C4-2B (cell line): ENCODE data around the gene TRIM69.

Experiments used
- ZFX ChIP-seq: fragments of 450-650 bp; IDR thresholded peaks from 2 replicates; pipeline ENCODE4 v1.6.1; 2017
- TF ChIP-seq, protein P1 (sequence below): fragments of 450-650 bp; conservative IDR thresholded peaks from 2 replicates; pipeline ENCODE4 v1.5.1; 2017; ENCODE audit warnings: mild to moderate bottlenecking

DNA sequence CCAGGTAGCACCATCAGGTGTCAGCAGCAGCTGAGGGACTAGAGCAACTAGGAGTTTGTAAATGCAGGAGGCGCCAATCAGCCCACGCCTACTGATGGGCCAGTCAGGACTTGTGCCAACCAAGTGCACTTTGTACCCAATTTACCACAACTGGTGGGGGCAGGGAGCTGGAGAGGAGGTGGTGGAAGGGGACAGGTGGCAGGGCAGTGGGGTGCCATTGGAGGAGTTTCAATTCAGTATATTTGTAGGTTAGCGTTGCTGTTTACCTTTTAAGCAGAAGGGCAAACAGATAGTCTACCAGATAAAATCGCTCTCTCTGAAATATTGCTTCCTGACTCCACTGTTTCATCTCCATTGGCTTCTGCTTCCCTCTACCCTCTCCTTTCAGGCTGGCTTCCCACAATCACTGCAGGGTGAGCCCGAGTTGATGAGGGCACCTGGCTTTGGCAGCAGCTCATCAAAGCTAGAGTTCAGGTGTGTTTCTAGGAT, 75.7 kb downstream of the TRIM69 start:
- TF ChIP-seq, protein P1, sequence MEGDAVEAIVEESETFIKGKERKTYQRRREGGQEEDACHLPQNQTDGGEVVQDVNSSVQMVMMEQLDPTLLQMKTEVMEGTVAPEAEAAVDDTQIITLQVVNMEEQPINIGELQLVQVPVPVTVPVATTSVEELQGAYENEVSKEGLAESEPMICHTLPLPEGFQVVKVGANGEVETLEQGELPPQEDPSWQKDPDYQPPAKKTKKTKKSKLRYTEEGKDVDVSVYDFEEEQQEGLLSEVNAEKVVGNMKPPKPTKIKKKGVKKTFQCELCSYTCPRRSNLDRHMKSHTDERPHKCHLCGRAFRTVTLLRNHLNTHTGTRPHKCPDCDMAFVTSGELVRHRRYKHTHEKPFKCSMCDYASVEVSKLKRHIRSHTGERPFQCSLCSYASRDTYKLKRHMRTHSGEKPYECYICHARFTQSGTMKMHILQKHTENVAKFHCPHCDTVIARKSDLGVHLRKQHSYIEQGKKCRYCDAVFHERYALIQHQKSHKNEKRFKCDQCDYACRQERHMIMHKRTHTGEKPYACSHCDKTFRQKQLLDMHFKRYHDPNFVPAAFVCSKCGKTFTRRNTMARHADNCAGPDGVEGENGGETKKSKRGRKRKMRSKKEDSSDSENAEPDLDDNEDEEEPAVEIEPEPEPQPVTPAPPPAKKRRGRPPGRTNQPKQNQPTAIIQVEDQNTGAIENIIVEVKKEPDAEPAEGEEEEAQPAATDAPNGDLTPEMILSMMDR, result no peak; the same call in 1 of the 2 replicates
- TF ChIP-seq ZFX, result no peak
